ENCODE results near the gene SCN7A. TPM values are rescaled to one million over a fixed set of nuclear protein-coding genes. Genes with fewer than 3 reads are reported as not detected.
"Not testable (repeated sequence)": the region's sequence is repeated elsewhere in the genome, so short reads cannot be mapped to it uniquely, and the experiment has no call there.

The SCN7A gene
- polyA plus RNA-seq, 1 donor (not counting 4 experiments of a cell fraction or from before 2014, with no cell fraction given) = not detected

DNA sequence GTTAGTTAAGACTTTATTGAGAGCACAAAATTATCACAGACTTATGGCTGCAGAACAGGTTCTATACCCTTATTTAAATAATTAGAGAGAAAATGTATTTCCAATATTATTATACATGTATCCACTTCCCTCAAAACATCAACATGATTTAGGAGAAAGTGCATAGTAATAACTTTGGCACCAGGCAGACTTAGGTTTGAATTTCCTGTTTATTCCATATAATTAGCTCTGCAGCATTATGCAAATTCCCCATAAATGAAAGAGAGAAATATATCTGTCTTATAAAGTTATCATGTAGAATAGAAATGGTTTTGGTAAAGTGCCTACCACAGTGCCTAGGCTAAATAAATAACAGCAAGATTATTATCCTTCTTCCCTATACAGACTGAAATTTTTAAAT lies 133.6 kb downstream of the SCN7A start:
- no peak for DNase-seq (ENCODE audit: low read depth, low spot score)
- H3K27me3 ChIP-seq (ENCODE audit: control insufficient read depth, extremely low read depth, insufficient read depth, low read length) = no peaks in the 10 kb centered on the region
- no peak for TF ChIP-seq EZH2 (IDR thresholded peaks at IDR 0.05; ENCODE audit: low read length)
- TF ChIP-seq, protein P1, sequence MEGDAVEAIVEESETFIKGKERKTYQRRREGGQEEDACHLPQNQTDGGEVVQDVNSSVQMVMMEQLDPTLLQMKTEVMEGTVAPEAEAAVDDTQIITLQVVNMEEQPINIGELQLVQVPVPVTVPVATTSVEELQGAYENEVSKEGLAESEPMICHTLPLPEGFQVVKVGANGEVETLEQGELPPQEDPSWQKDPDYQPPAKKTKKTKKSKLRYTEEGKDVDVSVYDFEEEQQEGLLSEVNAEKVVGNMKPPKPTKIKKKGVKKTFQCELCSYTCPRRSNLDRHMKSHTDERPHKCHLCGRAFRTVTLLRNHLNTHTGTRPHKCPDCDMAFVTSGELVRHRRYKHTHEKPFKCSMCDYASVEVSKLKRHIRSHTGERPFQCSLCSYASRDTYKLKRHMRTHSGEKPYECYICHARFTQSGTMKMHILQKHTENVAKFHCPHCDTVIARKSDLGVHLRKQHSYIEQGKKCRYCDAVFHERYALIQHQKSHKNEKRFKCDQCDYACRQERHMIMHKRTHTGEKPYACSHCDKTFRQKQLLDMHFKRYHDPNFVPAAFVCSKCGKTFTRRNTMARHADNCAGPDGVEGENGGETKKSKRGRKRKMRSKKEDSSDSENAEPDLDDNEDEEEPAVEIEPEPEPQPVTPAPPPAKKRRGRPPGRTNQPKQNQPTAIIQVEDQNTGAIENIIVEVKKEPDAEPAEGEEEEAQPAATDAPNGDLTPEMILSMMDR (optimal IDR thresholded peaks at IDR 0.05 in 1 of 3, IDR thresholded peaks at IDR 0.05 in 1 of 3, conservative IDR thresholded peaks at IDR 0.05 in 1 of 3; ENCODE audit: extremely low read depth in 1 of 3, insufficient read depth in 2 of 3, low read length in 3 of 3) = no peak
- dilution Hi-C loops (cut with MboI; ENCODE audit: extremely low pct_ligation_motif_present, low sequenced_read_pairs) = no loop called here
- no peaks in the 10 kb centered on the region for H3K4me1 ChIP-seq (ENCODE audit: control insufficient read depth, extremely low read depth, insufficient read depth, low read length)
- H2AFZ ChIP-seq (ENCODE audit: control insufficient read depth, low read length) = no peak overlapping the region
- H3K4me2 ChIP-seq (ENCODE audit: control insufficient read depth, extremely low read depth, insufficient read depth, low read depth, low read length) = no peak overlapping the region
- H3K36me3 ChIP-seq (ENCODE audit: control insufficient read depth in 2 of 2, extremely low read depth in 1 of 2, insufficient read depth in 2 of 2, low read length in 2 of 2) = no peaks in the 10 kb centered on the region
- no peak for FAIRE-seq
- H3K27ac ChIP-seq (ENCODE audit: control insufficient read depth, insufficient read depth, low read length) = no peak overlapping the region
- H3K4me3 ChIP-seq (ENCODE audit: control insufficient read depth in 2 of 3, extremely low read depth in 1 of 3, insufficient read depth in 2 of 3, low read depth in 1 of 3, low read length in 3 of 3) = no peak overlapping the region
- H3K9me3 ChIP-seq (ENCODE audit: control insufficient read depth, low read depth, low read length) = no peaks in the 10 kb centered on the region
- H3K9me1 ChIP-seq (ENCODE audit: control insufficient read depth, extremely low read depth, insufficient read depth, low read length) = no peaks in the 10 kb centered on the region
- H3K79me2 ChIP-seq (ENCODE audit: control insufficient read depth, insufficient read depth, low read length) = no peaks in the 10 kb centered on the region
- H3K9ac ChIP-seq (ENCODE audit: control insufficient read depth, extremely low read depth, insufficient read depth, low read length) = no peak overlapping the region
- no peaks in the 10 kb centered on the region for H4K20me1 ChIP-seq (ENCODE audit: control insufficient read depth, extremely low read depth, insufficient read depth, low read length)

DNA sequence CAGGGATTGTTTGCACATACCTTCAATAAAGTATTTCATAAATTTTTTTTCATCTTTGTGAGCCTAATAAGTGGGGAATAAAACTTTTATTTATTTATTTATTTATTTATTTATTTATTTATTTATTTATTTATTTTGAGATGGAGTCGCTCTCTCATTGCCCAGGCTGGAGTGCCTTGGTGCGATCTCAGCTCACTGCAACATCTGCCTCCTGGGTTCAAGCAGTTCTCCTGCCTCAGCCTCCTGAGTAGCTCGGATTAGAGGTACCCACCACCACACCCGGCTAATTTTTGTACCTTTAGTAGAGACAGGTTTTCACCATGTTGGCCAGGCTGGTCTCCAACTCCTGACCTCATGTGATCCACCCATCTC lies 136.1 kb downstream of the SCN7A start:
- DNase-seq (ENCODE audit: low read depth, low spot score); FAIRE-seq; H3K4me2 ChIP-seq (ENCODE audit: control insufficient read depth, extremely low read depth, insufficient read depth, low read depth, low read length); H3K9me1 ChIP-seq (ENCODE audit: control insufficient read depth, extremely low read depth, insufficient read depth, low read length); H4K20me1 ChIP-seq (ENCODE audit: control insufficient read depth, extremely low read depth, insufficient read depth, low read length); H3K9ac ChIP-seq (ENCODE audit: control insufficient read depth, extremely low read depth, insufficient read depth, low read length); H3K79me2 ChIP-seq (ENCODE audit: control insufficient read depth, insufficient read depth, low read length); H3K36me3 ChIP-seq (ENCODE audit: control insufficient read depth in 2 of 2, extremely low read depth in 1 of 2, insufficient read depth in 2 of 2, low read length in 2 of 2); H3K27me3 ChIP-seq (ENCODE audit: control insufficient read depth, extremely low read depth, insufficient read depth, low read length); H2AFZ ChIP-seq (ENCODE audit: control insufficient read depth, low read length); H3K27ac ChIP-seq (ENCODE audit: control insufficient read depth, insufficient read depth, low read length); H3K9me3 ChIP-seq (ENCODE audit: control insufficient read depth, low read depth, low read length); H3K4me3 ChIP-seq (ENCODE audit: control insufficient read depth in 2 of 3, extremely low read depth in 1 of 3, insufficient read depth in 2 of 3, low read depth in 1 of 3, low read length in 3 of 3); dilution Hi-C loops (cut with MboI; ENCODE audit: extremely low pct_ligation_motif_present, low sequenced_read_pairs); H3K4me1 ChIP-seq (ENCODE audit: control insufficient read depth, extremely low read depth, insufficient read depth, low read length): not testable (repeated sequence)
